ENCODE data around the gene FIGNL2. TPM values are rescaled to one million over a fixed set of nuclear protein-coding genes. Genes with fewer than 3 reads are reported as not detected.
A peak's percentile ranks its signal among the peaks of the same experiment; 100 is the strongest.

The FIGNL2 gene
- total RNA-seq, 6 experiments from 2014 or later: 0.14 to 1.8 (median 0.55) TPM

- Histone ChIP-seq H3K4me3 (no peak overlapping the region), H3K4me1 (peaks cover 0 to 3% (median 0%) of the 10 kb centered on the region in 4 donors), H3K36me3 (no peaks in the 10 kb centered on the region), H3K27ac (no peak overlapping the region), H3K27me3 (no peaks in the 10 kb centered on the region), H3K9me3 (no peaks in the 10 kb centered on the region)
- intact Hi-C loops (cut with DNase I): no loop called here
- 81% methylated on average over 10 of the region's 21 CpGs for WGBS (ENCODE audit: insufficient coverage, low coverage, low lambda C conversion rate, missing lambda C conversion rate)
- ATAC-seq: no peak
- no peak for TF ChIP-seq POLR2A (IDR thresholded peaks at IDR 0.05)
- TF ChIP-seq, protein P1, sequence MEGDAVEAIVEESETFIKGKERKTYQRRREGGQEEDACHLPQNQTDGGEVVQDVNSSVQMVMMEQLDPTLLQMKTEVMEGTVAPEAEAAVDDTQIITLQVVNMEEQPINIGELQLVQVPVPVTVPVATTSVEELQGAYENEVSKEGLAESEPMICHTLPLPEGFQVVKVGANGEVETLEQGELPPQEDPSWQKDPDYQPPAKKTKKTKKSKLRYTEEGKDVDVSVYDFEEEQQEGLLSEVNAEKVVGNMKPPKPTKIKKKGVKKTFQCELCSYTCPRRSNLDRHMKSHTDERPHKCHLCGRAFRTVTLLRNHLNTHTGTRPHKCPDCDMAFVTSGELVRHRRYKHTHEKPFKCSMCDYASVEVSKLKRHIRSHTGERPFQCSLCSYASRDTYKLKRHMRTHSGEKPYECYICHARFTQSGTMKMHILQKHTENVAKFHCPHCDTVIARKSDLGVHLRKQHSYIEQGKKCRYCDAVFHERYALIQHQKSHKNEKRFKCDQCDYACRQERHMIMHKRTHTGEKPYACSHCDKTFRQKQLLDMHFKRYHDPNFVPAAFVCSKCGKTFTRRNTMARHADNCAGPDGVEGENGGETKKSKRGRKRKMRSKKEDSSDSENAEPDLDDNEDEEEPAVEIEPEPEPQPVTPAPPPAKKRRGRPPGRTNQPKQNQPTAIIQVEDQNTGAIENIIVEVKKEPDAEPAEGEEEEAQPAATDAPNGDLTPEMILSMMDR (IDR thresholded peaks at IDR 0.05): no peak
- peak in 1 of 3 donors; percentile 26 for DNase-seq
Measured at GRCh38 chr12:51889216-51890132, 41.0 kb upstream of the FIGNL2 start.

GRCh38 chr12:51888316-51889215, 40.0 kb upstream of the FIGNL2 start:
- no peaks in the 10 kb centered on the region for H3K27me3 ChIP-seq
- DNase-seq: no peak
- no peak for ATAC-seq

DNA sequence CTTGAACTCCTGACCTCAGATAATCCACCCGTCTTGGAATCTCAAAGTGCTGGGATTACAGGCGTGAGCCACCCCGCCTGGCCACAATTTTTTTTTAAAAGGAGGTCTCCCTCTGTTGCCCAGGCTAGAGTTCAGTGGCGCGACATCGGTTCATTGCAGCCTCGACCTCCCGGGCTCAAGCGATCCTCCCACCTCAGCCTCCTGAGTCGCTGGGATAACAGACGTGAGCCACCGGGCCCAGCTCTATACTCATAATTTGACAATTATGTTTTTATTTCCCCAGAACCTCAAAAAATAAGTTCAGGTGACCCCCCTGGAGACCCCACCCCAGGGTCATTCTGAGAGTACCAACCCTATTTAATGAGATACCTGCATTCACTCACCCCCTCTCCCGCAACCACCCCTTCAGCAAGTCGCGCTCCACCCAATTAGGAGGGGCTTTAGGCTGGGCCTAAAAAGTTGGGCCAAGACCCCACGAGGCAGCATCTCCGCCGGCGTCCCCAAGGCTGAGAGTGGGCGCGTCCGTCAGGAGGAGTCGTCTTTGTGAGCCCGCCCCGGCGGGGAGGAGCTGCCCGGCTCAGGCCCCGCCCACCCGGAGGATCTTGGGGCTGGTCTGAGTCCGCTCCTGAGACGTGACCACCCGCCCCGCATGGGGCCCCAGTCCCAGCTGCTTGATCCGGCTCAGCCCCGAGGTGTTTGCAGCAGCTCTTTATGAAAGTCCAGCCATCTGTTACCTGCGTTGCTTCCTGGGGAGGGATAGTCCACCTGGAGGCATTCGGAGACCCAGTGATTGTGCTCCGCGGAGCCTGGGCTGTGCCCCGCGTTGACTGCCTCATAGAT, 39.2 kb upstream of the FIGNL2 start, which contains the start of gene ANKRD33:
ANKRD33 (plus strand) TSS at position 628 of the 840 bp plus-strand sequence; CDS start at position 712, 84 bp downstream.
- Histone ChIP-seq H3K36me3 (no peaks in the 10 kb centered on the region), H3K4me1 (peaks cover 0 to 3% (median 0%) of the 10 kb centered on the region in 4 donors), H3K4me3 (peak within 1 kb of the TSS in 1 of 3 donors; percentile 12), H3K27me3 (no peaks in the 10 kb centered on the region), H3K27ac (peak within 1 kb of the TSS in 1 of 3 donors; percentile 64), H3K9me3 (no peaks in the 10 kb centered on the region)
- DNase-seq: peak in 2 of 3 donors; percentile 72 to 83
- peak; percentile 46 to 60 (median 58) for ATAC-seq
- WGBS (ENCODE audit: insufficient coverage, low coverage, low lambda C conversion rate, missing lambda C conversion rate): 76% methylated on average over 21 of the region's 41 CpGs
- intact Hi-C loops (cut with DNase I): no loop called here
- TF ChIP-seq, protein P1 (IDR thresholded peaks at IDR 0.05): no peak
- TF ChIP-seq POLR2A (IDR thresholded peaks at IDR 0.05): no peak

More at GRCh38 chr12:51888316-51889215, 40.0 kb upstream of the FIGNL2 start:
- Histone ChIP-seq H3K4me1 (peaks cover 0 to 3% (median 0%) of the 10 kb centered on the region in 4 donors), H3K4me3 (peak overlapping the region in 1 of 3 donors; percentile 12), H3K27ac (no peak overlapping the region), H3K9me3 (no peaks in the 10 kb centered on the region), H3K36me3 (no peaks in the 10 kb centered on the region)
- 76% methylated on average over 9 of the region's 15 CpGs for WGBS (ENCODE audit: insufficient coverage, low coverage, low lambda C conversion rate, missing lambda C conversion rate)
- intact Hi-C loops (cut with DNase I): no loop called here
- TF ChIP-seq, protein P1 (IDR thresholded peaks at IDR 0.05): no peak
- TF ChIP-seq POLR2A (IDR thresholded peaks at IDR 0.05): no peak

Measured in right lobe of liver (tissue), 6 donors.